Mesothelial cell of epicardium (in vitro differentiated cells): Measurements from ENCODE around the gene ARSK. TPM values are rescaled to one million over a fixed set of nuclear protein-coding genes. Genes with fewer than 3 reads are reported as not detected.
"Not testable (repeated sequence)": the region's sequence is repeated elsewhere in the genome, so short reads cannot be mapped to it uniquely, and the experiment has no call there.

Source experiments
- DNase-seq, 2 experiments: peaks; one replicate each; pipeline ENCODE4 v3.0.0; 2021; ENCODE audit warnings: low spot score in 2 of 2; ENCODE audit not compliant: unreplicated experiment in 2 of 2
- H3K27ac Mint-ChIP-seq: 2 replicates; pipeline ENCODE4 v1.8.0; 2021; ENCODE audit warnings: mixed read lengths
- H3K27me3 Mint-ChIP-seq: 2 replicates; pipeline ENCODE4 v1.8.0; 2021; ENCODE audit warnings: low read depth, mixed read lengths
- H3K36me3 Mint-ChIP-seq: 2 replicates; pipeline ENCODE4 v1.8.0; 2021; ENCODE audit warnings: mixed read lengths
- H3K4me1 Mint-ChIP-seq: 2 replicates; pipeline ENCODE4 v1.8.0; 2021; ENCODE audit warnings: mixed read lengths
- H3K4me3 Mint-ChIP-seq: 2 replicates; pipeline ENCODE4 v1.8.0; 2021; ENCODE audit warnings: mild to moderate bottlenecking, moderate library complexity, mixed read lengths
- H3K9me3 Mint-ChIP-seq: 2 replicates; pipeline ENCODE4 v1.8.0; 2021; ENCODE audit warnings: mixed read lengths
- CTCF ChIP-seq: fragments of 200-600 bp; sonication (generic); IDR thresholded peaks from one replicate; pipeline ENCODE4 v1.5.0; 2021; ENCODE audit warnings: antibody characterized with exemption; ENCODE audit not compliant: unreplicated experiment
- total RNA-seq: library from RNA; stranded (reverse); gene quantifications from 3 replicates; pipeline ENCODE4 v1.2.1, GENCODE V29; 2021

ARSK gene
- total RNA-seq, 1 donor from 2014 or later: 10.4 TPM

- no peak for DNase-seq
- H3K27me3 Mint-ChIP-seq: no peaks in the 10 kb centered on the region
- H3K9me3 Mint-ChIP-seq: no peaks in the 10 kb centered on the region
- H3K4me1 Mint-ChIP-seq: peaks cover 8% of the 10 kb centered on the region
- peak; percentile 39 for TF ChIP-seq CTCF
- H3K36me3 Mint-ChIP-seq: no peaks in the 10 kb centered on the region
- H3K27ac Mint-ChIP-seq: no peak overlapping the region
- H3K4me3 Mint-ChIP-seq: no peak overlapping the region
Observed at GRCh38 chr5:95644351-95645042, 89.6 kb downstream of the ARSK start.

DNA sequence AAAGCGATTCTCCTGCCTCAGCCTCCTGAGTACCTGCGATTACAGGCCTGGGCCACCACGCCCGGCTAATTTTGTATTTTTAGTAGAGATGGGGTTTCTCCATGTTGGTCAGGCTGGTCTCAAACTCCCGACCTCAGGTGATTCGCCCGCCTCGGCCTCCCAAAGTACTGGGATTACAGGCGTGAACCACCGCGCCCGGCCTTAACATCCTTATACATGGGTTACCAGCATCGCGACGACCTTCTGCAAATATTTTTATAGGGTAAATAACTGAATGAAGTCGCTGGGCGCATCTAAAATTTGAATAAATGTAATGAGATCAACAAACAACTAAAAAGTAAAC, 91.3 kb downstream of the ARSK start:
- Mint-ChIP-seq H3K27ac (peak overlapping the region; percentile 84), H3K4me3 (peak overlapping the region; percentile 75)
- DNase-seq, H3K36me3 Mint-ChIP-seq, H3K27me3 Mint-ChIP-seq, H3K9me3 Mint-ChIP-seq, H3K4me1 Mint-ChIP-seq: not testable (repeated sequence)

- Mint-ChIP-seq H3K4me3 (peak within 1 kb of the TSS; percentile 75), H3K4me1 (peaks cover 8% of the 10 kb centered on the region), H3K27me3 (no peaks in the 10 kb centered on the region), H3K36me3 (no peaks in the 10 kb centered on the region), H3K9me3 (no peaks in the 10 kb centered on the region), H3K27ac (peak within 1 kb of the TSS; percentile 90)
- no peak for TF ChIP-seq CTCF
- peak; percentile 88 to 92 for DNase-seq
Observed at GRCh38 chr5:95646569-95647431, 91.9 kb downstream of the ARSK start, which contains the start of gene RFESD. Gene RFESD (plus strand): TSS chr5:95646777. CDS start chr5:95652272, 5,495 bp downstream.

DNA sequence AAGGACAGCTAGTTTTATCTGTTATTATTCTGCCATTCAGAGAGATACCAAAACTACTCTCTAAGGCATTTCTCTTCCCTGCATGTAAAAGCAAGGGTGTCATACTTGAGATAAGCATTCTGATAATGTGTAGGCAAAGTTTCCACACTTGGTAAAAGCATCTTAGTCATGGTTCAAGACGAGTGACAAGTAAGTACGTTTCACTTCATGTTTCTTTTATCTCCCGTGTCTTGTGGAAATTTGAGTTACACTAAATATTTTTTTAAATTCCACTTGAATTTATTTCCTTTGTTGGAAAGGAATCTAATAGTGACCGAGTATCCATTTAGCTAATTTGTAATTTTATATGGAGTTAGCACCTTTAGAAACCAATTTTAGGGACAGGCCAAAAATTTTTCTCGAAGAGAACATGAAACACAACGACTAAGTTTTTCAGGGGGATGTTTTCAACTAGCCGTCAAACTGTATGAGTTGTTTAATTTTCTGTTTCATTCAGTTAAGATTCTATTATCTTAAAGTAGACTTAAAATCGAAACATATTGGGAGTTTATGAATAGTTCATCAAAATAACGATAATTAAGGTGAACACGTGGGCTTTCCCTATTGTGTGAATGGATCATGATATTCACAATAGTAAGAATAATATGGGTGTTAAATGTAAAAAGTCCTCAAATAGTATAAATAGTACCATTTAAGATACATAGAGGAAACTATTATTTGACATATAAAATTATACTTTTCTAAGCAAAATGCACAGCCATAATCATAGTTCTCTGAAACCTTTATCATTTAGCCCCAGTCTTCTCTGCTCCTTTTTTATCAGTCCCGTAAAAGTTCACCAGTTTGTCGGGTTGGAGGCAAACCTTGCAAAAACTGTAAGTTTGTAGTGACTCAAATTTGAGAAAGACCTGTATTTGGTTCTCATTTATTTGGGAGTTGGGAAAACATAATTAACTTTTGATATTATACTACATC, 93.3 kb downstream of the ARSK start:
- Mint-ChIP-seq H3K4me1 (peaks cover 8% of the 10 kb centered on the region), H3K27me3 (no peaks in the 10 kb centered on the region), H3K9me3 (no peaks in the 10 kb centered on the region), H3K36me3 (peaks cover 4% of the 10 kb centered on the region), H3K4me3 (peak overlapping the region; percentile 7), H3K27ac (no peak overlapping the region)
- DNase-seq: no peak
- TF ChIP-seq CTCF: no peak

- H3K4me3 Mint-ChIP-seq: no peak overlapping the region
- no peak for TF ChIP-seq CTCF
- no peaks in the 10 kb centered on the region for H3K27me3 Mint-ChIP-seq
Observed at GRCh38 chr5:95649274-95649673, 94.4 kb downstream of the ARSK start.

More at GRCh38 chr5:95649274-95649673, 94.4 kb downstream of the ARSK start:
- DNase-seq: no peak
- H3K4me1 Mint-ChIP-seq: peaks cover 8% of the 10 kb centered on the region
- H3K27ac Mint-ChIP-seq: no peak overlapping the region
- peaks cover 4% of the 10 kb centered on the region for H3K36me3 Mint-ChIP-seq
- H3K9me3 Mint-ChIP-seq: no peaks in the 10 kb centered on the region
